ENCODE results near the gene ZNF43. TPM values are rescaled to one million over a fixed set of nuclear protein-coding genes. Genes with fewer than 3 reads are reported as not detected.

The ZNF43 gene
- total and polyA plus RNA-seq, 2 of the 8 experiments (the other 6 are each of a cell fraction or from before 2014, with no cell fraction given): 24.7 to 53.1 TPM

DNA sequence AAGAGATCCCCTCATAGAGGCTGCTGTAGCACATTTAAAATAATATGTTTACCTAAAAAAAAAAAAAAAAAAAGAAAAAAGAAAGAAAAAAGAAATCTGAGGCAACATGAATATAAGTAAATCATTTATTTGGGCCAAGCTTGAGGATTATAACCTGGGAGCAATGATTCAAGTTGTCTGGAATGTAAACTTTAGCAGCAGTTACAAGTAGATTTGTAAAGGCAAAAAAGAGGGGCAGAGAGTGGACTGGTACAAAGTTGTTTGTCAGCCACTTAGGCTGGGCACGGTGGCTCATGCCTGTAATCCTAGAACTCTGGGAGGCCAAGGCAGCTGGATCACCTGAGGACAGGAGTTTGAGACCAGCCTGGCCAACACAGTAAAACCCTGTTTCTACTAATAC, 11.3 kb downstream of the ZNF43 start:
- peaks cover 2% of the 10 kb centered on the region; the same call in 1 of the 2 replicates for H3K79me1 ChIP-seq (ENCODE audit: low read depth, low read length)
- POLR2A ChIA-PET (ENCODE audit: partially characterized antibody): interaction anchor here (0.6 to 9.2 kb wide), 9 partner anchors 9 to 1291 kb away, joined by 3 to 93 read pairs (median 3); partner anchors contain the start of genes ZNF100 and ZNF43
- no peak overlapping the region for H3K4me3 ChIP-seq (ENCODE audit: extremely low read depth in 1 of 4, insufficient read depth in 2 of 4, low read depth in 3 of 4, low read length in 4 of 4)
- no peak overlapping the region for H4K91ac ChIP-seq (replicated peaks; ENCODE audit: insufficient read length, low read length)
- 86% methylated on average over 1 of the region's 1 CpG; no CpG with 5 or more reads in 1 of the 2 experiments for WGBS, 2 experiments (ENCODE audit: extremely low coverage in 1 of 2, insufficient coverage in 1 of 2, insufficient read length in 1 of 2, insufficient replicate concordance in 2 of 2, low coverage in 1 of 2, low lambda C conversion rate in 2 of 2, missing lambda C conversion rate in 1 of 2)
- no peak overlapping the region for H4K8ac ChIP-seq (ENCODE audit: extremely low read depth, insufficient read depth, low read length)
- no peak overlapping the region for H2BK20ac ChIP-seq (ENCODE audit: low read length)
- no peaks in the 10 kb centered on the region for H4K20me1 ChIP-seq (replicated peaks in 1 of 2; ENCODE audit: control insufficient read depth in 1 of 2, insufficient read depth in 2 of 2, low read length in 2 of 2)
- DNase-seq (ENCODE audit: low read depth in 1 of 2, low spot score in 2 of 2) (no peak), FAIRE-seq (no peak)
- no peaks in the 10 kb centered on the region for H3K9me3 ChIP-seq (ENCODE audit: insufficient read depth in 2 of 2, low read depth in 1 of 2, low read length in 1 of 2)
- peaks cover 0 to 17% of the 10 kb centered on the region in 2 experiments; a peak in 2 of 4 replicates for H3K79me2 ChIP-seq (ENCODE audit: control insufficient read depth in 1 of 2, insufficient read depth in 2 of 2, low read length in 2 of 2)
- H2BK120ac ChIP-seq (replicated peaks; ENCODE audit: low read depth, low read length): no peak overlapping the region
- TF ChIP-seq SP2 (IDR thresholded peaks at IDR 0.05; ENCODE audit: low read length): no peak
- 0 out of 2 replicates have a peak, but pooled peaks have one; percentile 22 for TF ChIP-seq POLR2AphosphoS5 (IDR thresholded peaks at IDR 0.05; ENCODE audit: low read depth, low read length)
- peaks cover 0 to 16% (median 5%) of the 10 kb centered on the region in 4 experiments; a peak in 4 of 8 replicates for H3K36me3 ChIP-seq (ENCODE audit: control insufficient read depth in 2 of 4, insufficient read depth in 4 of 4, low read length in 3 of 4)
- H2BK15ac ChIP-seq (ENCODE audit: low read length): no peak overlapping the region
- no peak overlapping the region for H3K56ac ChIP-seq (replicated peaks; ENCODE audit: insufficient read length, low read depth, low read length)
- no peak overlapping the region for H3K14ac ChIP-seq (ENCODE audit: insufficient read length)
- H3K4ac ChIP-seq (replicated peaks; ENCODE audit: insufficient read length, low read depth, low read length): no peak overlapping the region
- H3K23ac ChIP-seq (ENCODE audit: insufficient read length): no peak overlapping the region
- H2BK5ac ChIP-seq (ENCODE audit: low read depth, low read length): no peak overlapping the region
- no peak overlapping the region for H2BK12ac ChIP-seq (ENCODE audit: low read depth, low read length)
- no peak overlapping the region for H3K18ac ChIP-seq (ENCODE audit: extremely low read depth, low read length)
- H3K27ac ChIP-seq (ENCODE audit: low read depth, low read length): no peak overlapping the region
- no peak overlapping the region for H3K4me2 ChIP-seq (ENCODE audit: insufficient read depth in 1 of 2, low read depth in 2 of 2, low read length in 2 of 2)
- H2AK5ac ChIP-seq (ENCODE audit: low read depth, low read length): no peak overlapping the region
- H3K9ac ChIP-seq (replicated peaks in 1 of 4; ENCODE audit: extremely low read depth in 1 of 4, low read depth in 3 of 4, low read length in 3 of 4): no peak overlapping the region
- no peak overlapping the region for H4K5ac ChIP-seq (ENCODE audit: insufficient read length, low read depth, low read length)
- CTCF ChIA-PET (ENCODE audit: partially characterized antibody): interaction anchor here (0.6 kb wide), 1 partner anchor 855 kb away, joined by 5 read pairs; no protein-coding TSS in a partner anchor
- no peaks in the 10 kb centered on the region for H3K23me2 ChIP-seq (ENCODE audit: low read depth, low read length)
- no peak overlapping the region for H2AFZ ChIP-seq (ENCODE audit: low read length)
- H3K27me3 ChIP-seq (replicated peaks in 1 of 4; ENCODE audit: control insufficient read depth in 3 of 4, extremely low read depth in 1 of 4, insufficient read depth in 3 of 4, low read length in 3 of 4): no peaks in the 10 kb centered on the region
- H3K4me1 ChIP-seq (replicated peaks in 1 of 4; ENCODE audit: control insufficient read depth in 3 of 4, insufficient read depth in 4 of 4, low read length in 3 of 4): no peaks in the 10 kb centered on the region
